NB4 (cell line): ENCODE data around the gene CTDSPL.
A peak's percentile ranks its signal among the peaks of the same experiment; 100 is the strongest.

Source experiments
- DNase-seq: peaks from one replicate; pipeline ENCODE4 v3.0.0; 2010; ENCODE audit warnings: low read depth
- H3K4me3 ChIP-seq: one replicate; pipeline ENCODE4 v1.5.1; 2011; ENCODE audit warnings: mild to moderate bottlenecking, low read depth, low read length, moderate library complexity
- MYC ChIP-seq: IDR thresholded peaks from 2 replicates; pipeline ENCODE4 v1.6.1; 2011; ENCODE audit warnings: low read depth, low read length
- POLR2A ChIP-seq: IDR thresholded peaks from 2 replicates; pipeline ENCODE4 v1.6.1; 2011; ENCODE audit warnings: mild to moderate bottlenecking; ENCODE audit not compliant: insufficient read length; ENCODE audit errors: extremely low read depth
- TF ChIP-seq, protein P1 (sequence below): IDR thresholded peaks from one replicate; pipeline ENCODE4 v1.5.1; 2012; ENCODE audit warnings: low read depth, low read length
- TF ChIP-seq, protein P2 (sequence below): IDR thresholded peaks from 2 replicates; pipeline ENCODE4 v1.6.1; 2011; ENCODE audit warnings: low read depth, low read length

The CTDSPL gene

GRCh38 chr3:37853691-37854413 lies 7.8 kb upstream of the CTDSPL start:
- no peak for TF ChIP-seq MYC
- TF ChIP-seq, protein P1, sequence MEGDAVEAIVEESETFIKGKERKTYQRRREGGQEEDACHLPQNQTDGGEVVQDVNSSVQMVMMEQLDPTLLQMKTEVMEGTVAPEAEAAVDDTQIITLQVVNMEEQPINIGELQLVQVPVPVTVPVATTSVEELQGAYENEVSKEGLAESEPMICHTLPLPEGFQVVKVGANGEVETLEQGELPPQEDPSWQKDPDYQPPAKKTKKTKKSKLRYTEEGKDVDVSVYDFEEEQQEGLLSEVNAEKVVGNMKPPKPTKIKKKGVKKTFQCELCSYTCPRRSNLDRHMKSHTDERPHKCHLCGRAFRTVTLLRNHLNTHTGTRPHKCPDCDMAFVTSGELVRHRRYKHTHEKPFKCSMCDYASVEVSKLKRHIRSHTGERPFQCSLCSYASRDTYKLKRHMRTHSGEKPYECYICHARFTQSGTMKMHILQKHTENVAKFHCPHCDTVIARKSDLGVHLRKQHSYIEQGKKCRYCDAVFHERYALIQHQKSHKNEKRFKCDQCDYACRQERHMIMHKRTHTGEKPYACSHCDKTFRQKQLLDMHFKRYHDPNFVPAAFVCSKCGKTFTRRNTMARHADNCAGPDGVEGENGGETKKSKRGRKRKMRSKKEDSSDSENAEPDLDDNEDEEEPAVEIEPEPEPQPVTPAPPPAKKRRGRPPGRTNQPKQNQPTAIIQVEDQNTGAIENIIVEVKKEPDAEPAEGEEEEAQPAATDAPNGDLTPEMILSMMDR = no peak
- TF ChIP-seq POLR2A = no peak
- TF ChIP-seq, protein P2, sequence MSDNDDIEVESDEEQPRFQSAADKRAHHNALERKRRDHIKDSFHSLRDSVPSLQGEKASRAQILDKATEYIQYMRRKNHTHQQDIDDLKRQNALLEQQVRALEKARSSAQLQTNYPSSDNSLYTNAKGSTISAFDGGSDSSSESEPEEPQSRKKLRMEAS = no peak
- DNase-seq = no peak
- no peak overlapping the region for H3K4me3 ChIP-seq

GRCh38 chr3:37855363-37855970 lies 6.2 kb upstream of the CTDSPL start:
- TF ChIP-seq, protein P1 = peak; percentile 85
- TF ChIP-seq POLR2A (no peak), MYC (no peak)
- TF ChIP-seq, protein P2 = no peak
- H3K4me3 ChIP-seq = no peak overlapping the region
- DNase-seq = peak; percentile 67

GRCh38 chr3:37856381-37856780 lies 5.3 kb upstream of the CTDSPL start:
- TF ChIP-seq, protein P1 = no peak
- TF ChIP-seq, protein P2 = no peak
- TF ChIP-seq POLR2A = no peak
- no peak for TF ChIP-seq MYC
- H3K4me3 ChIP-seq = no peak overlapping the region
- DNase-seq = no peak

DNA sequence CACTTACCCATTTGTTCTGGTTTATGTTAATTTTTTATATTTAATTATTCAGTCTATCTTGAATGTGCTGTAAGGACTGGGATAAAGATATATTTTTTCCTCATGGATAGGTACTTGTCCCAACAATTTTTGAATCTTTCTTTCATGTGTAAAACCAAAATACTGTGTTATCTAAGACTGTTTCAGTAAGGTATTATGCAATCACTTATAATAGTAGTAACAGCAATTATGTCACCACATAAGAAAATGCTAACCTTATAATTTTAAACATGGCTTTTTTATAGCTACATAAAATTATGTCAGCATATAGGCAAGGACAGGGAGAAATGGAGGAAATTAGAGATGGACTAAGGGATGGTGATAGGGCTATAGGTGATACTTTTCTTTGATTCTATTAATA lies 2.9 kb upstream of the CTDSPL start:
- no peak overlapping the region for H3K4me3 ChIP-seq
- DNase-seq = no peak
- TF ChIP-seq, protein P1 = no peak
- no peak for TF ChIP-seq POLR2A
- TF ChIP-seq, protein P2 = no peak
- no peak for TF ChIP-seq MYC

DNA sequence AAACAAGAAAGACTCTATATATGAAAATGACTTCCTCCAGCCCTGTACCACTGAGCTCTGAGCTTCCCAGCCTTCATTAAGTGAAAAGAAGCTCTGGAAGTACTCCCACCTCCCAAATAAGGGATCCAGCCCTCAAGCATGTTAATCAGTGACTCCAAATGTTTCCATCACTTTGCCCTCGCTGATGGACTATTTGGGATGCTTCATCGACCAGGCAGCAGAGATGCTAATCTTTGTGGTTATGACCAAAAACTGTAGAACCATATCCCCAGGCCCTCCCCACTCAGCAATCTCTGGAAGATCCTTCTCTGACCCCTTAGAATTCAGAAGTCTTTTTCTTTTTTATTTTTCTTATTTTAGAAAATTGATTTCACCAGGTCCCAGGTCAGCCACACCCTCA lies 2.3 kb upstream of the CTDSPL start:
- DNase-seq = no peak
- TF ChIP-seq, protein P2 = no peak
- TF ChIP-seq POLR2A = no peak
- no peak for TF ChIP-seq MYC
- TF ChIP-seq, protein P1 = no peak
- H3K4me3 ChIP-seq = no peak overlapping the region
